ENCODE results near the gene KLHL1.
"Not testable (repeated sequence)": the region's sequence is repeated elsewhere in the genome, so short reads cannot be mapped to it uniquely, and the experiment has no call there.

KLHL1 gene, protein sequence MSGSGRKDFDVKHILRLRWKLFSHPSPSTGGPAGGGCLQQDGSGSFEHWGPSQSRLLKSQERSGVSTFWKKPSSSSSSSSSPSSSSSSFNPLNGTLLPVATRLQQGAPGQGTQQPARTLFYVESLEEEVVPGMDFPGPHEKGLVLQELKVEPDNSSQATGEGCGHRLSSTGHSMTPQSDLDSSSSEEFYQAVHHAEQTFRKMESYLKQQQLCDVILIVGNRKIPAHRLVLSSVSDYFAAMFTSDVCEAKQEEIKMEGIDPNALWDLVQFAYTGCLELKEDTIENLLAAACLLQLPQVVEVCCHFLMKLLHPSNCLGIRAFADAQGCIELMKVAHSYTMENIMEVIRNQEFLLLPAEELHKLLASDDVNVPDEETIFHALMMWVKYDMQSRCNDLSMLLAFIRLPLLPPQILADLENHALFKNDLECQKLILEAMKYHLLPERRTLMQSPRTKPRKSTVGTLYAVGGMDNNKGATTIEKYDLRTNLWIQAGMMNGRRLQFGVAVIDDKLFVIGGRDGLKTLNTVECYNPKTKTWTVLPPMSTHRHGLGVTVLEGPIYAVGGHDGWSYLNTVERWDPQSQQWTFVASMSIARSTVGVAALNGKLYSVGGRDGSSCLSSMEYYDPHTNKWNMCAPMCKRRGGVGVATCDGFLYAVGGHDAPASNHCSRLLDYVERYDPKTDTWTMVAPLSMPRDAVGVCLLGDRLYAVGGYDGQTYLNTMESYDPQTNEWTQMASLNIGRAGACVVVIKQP

DNA sequence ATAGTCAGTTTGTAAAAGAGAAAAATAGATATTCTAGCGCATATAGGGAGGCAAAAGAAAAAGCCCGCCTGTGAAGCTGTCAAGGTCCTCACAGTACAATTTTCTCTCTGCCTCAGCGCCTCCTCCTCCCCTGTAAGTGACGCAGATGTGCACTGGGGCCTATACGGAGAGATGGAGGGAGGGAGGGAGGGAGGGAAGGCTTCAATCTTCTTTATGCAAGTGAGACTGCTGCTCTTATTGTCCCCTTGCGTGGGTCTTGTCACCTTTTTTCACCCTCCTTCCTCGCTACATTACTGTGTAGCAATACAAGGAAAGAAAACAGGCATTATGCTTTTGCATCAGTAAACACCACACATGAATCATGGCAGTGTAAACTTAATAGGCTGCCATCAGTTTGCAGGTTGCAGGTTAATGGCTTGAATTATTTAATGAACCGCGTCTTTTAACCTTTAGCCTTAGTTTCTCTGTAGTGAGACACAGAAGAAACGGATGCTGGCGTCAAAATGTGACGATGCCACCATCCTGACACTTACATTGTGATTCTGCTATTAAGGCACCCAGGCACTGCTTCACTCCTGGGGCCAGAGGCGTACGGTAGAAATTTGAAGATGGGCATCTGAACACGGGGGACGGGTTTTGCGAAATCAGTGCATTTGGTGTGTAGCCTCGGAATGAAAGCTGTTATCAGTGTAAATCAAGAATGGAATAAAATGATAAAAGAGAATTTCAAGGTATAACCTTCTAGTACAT lies at the start of gene KLHL1:
Gene KLHL1, minus strand, starts transcription at position 97 of the 750 bp plus-strand sequence. CDS start 753 bp downstream, outside the sequence.
- no peak for DNase-seq (ENCODE audit: low spot score)

DNA sequence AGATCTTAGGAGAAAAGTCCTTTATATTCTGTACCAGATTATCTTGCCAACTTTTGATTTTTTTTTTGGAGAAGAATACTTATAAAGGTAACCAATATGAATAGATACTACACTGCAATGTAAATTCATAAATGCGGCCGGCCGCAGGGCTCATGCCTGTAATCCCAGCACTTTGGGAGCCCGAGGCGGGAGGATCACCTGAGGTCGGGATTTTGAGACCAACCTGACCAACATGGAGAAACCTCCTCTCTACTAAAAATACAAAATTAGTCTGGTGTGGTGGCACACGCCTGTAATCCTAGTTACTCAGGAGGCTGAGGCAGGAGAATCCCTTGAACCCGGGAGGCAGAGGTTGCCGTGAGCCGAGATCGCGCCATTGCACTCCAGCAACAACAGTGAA lies 34.4 kb upstream of the KLHL1 start:
- not testable (repeated sequence) for DNase-seq (ENCODE audit: low spot score)

DNA sequence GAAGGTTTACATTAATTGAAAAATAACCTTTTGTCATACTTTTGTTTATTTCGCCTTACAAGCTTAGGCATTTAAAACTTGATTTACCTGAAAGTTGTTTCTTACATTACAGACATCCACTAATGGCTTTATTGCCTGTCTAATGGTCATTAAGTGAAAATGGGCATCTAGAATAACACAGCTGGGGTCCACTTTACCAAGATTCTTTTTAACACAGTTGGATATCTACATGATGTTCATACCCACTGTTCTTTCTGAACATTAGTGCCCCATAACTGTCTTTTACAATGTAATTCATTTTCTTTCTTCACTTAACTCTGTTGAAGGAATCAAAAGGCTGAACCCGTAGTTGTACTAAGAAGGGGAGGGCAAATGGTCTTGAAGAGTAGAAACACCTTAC lies 19.8 kb upstream of the KLHL1 start:
- no peak for DNase-seq (ENCODE audit: low spot score)

DNA sequence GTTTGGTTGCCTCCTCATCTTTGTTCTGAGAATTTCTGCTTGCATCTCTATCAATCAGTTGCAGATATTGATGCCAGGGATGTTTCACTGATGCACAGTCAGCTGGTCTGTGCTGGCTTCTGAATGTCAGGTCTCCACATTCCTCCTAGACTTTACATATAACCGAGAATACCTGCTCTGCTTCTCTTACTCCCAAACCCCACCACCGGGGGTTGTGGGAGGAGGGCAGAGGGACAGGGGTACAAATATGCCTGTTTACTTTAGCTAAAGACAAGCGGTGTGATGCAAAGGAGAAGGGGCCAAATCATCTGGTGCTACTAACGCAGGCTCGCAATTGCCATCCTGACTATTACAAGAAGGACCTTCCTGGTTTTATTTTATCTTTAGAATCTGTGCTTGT lies 17.4 kb upstream of the KLHL1 start:
- DNase-seq (ENCODE audit: low spot score): no peak

DNA sequence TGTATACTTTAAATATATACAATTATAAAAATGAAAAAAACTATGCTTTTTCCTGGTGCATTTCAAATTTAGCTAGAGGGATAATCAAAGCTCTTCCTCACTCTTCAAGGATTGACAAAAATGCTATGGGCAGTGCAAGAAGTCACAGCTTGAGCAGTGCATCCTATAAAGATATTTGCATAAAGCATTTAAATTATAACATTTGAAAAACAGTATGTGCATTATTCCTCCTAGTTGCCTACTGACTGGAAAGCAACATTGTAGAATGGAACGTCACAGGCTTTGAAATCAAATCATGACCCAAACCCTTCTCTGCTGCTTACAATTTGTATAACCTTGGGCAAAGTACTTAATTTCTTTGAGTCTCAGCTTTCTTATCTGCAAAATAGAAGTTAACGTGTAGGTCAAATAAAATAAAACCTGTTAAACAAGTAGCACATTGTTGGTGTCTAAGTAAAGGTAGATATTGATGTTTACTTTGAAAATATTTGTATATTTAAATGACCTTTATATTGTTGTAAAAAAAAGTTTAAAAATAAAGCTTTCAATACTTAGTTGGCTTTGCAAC lies 9.2 kb upstream of the KLHL1 start:
- no peak for DNase-seq (ENCODE audit: low spot score)

DNA sequence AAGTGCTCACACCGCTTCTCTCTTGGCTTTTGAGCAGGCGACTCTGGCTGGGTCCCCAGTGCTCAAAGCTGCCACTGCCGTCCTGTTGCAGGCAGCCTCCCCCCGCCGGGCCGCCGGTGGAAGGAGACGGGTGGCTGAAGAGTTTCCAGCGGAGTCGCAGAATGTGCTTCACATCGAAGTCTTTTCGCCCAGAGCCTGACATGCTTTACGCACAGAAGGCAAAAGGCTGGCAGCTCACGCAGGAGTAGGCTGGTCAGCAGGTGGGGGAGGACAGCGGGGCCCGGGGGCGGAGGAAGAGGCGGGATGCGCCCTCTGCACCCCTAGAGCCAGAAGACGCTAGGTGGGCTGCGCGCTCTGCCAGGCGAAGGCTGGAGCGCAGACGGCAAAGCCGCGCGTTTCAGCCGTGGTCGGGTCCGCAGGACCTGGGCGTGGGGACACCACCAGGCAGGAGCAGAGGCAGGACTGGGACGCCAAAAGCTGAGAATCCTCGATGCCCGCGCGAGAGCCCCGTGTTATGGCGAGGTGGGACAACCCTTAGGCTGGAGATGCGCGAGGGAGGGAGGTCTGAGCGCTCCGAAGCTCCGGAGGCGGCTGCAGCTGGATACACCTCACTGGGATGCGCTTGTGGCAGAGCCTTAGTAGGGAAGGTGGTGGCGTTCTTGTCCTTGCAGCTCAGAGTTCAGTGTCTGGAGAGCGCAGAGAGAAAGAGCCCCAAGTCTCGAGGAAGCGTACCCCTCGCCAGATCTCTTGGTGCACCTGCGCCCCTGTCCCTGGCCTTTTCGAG lies 562 bp downstream of the KLHL1 start, which contains the start of gene ATXN8OS:
Gene ATXN8OS, plus strand, starts transcription at position 329 of the 784 bp plus-strand sequence.
- DNase-seq (ENCODE audit: low spot score): no peak

DNA sequence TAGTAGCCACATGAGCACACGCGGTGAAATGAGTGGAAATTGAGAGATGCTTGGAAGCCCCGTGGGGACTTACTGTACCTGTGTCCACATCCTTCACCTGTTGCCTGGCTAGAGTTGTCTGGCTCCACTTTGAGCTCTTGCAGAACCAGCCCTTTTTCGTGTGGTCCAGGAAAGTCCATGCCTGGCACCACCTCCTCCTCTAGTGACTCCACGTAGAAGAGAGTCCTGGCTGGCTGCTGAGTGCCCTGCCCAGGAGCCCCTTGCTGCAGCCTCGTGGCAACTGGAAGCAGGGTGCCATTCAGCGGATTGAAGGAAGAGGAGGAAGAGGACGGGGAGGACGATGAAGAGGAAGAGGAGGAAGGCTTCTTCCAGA lies 1.1 kb downstream of the KLHL1 start:
- DNase-seq (ENCODE audit: low spot score): no peak

DNA sequence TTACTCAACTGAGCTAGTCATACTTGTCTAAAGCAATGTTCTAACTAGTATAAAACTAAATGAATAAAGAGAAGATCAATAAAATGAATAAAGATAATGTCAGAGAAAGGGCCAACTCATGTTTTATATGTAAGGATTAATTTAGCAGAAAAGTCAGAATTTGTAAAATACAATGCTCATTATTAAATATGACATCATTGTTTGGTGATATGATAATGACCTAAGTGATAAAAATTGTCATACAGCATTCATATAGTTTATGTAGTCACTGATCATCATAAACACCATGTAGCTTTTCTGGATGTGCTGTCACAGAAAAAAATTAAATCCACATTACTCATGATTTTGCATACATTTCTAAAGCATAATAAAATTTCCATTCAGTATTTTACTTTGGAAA lies 3.8 kb downstream of the KLHL1 start:
- DNase-seq (ENCODE audit: low spot score): no peak

DNA sequence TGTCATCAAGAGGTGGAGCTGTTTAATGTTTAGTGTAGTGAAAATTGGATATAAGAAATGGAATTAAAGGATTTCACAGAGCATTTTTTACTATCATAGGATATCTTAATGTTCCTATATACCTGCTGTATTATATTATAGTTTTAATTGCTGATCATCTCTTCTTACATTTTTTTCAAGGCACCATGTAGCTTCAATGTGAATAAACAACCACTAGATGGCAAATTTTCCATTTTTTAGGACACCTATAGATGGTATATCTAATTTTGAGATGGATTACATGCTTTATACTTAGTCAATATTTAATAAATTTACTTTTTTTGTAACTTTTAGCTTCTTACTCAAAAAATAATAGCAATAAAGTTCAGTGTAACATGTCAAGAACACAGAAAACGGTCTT lies 9.6 kb downstream of the KLHL1 start:
- DNase-seq (ENCODE audit: low spot score): no peak

DNA sequence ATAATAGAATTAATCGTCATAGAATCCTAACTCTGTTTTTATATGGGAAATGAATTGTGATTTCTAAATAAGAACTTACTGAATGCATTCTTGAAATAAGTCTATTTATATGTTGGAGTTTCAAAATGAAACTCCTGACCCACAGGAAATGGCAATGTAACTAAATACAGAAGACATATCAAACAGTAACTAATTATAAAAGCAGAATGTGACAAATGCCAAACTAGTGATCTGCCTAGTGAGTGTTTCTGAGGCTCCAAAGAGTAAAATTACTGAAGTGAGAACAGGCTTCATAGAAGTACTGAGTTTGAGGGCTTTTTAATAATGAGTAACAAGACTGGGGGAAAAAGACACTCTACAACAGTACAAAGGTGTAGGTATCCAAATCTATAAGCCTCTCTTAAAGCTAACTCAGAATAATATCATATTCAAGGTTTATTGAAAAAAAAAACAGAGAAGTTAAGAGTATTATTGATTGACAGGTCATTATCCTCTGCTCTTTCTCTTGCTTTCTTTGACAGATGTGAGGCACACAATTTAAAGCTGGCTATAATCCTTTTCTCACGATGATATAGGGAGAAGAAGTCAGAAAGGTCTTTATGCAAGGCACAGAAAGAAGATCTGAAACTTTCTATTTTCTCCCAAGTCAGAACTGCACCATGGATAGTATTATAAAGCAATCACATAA lies 18.1 kb downstream of the KLHL1 start:
- DNase-seq (ENCODE audit: low spot score): no peak

DNA sequence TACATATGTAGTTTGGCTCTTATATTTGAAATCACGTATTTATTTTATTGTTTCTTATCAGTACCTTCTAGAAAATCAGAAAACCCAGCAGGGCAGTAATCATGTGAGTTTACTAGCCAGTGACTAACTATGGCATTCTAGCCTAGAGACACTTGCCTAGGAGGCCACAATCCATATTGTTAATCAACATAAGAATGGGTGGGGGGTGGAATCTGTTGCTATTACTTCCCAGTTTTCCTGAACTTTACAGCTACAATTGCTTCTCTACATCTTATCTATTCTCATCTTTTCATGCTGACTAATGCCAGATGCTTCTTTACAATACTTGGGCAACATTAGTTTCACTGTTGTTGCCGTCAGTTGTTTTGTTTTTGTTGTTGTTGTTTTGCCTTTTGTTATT lies 19.3 kb downstream of the KLHL1 start:
- no peak for DNase-seq (ENCODE audit: low spot score)

DNA sequence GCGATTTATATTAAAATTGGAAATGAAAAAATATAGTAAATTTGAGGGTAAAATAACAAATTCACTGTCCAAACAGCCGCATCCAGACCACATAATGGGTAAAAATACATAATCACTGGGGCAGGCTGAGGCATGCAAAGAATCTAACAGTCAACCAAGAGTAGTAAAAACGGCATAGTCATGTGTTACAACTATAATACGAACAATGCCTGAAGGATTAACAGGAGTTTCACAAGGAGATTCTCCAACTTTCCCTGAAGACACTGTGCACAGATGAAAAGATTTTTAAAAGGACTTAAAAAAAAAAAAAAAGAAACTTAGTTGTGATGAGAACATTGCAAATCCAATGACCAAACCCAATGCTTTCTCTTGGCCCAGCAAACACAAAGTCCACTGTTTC lies 21.0 kb downstream of the KLHL1 start:
- no peak for DNase-seq (ENCODE audit: low spot score)

DNA sequence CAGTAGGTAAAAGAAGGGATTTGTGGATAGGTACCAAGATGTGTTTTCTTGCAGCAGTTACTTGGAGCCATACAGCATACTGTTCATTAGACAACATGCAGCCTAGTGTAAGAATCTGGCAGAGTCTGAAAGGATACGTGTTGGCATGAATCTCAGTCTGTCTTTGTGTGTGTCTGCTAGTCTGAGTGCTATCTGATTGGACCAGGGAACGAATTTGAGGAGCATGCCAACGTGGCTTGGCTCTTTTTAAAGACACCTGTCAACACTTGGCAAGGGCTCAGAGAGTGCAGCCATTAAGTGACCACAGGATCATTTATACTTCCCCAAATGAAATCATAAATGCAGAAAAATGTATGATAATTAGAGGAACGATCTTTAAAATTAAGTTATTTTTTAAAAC lies 28.2 kb downstream of the KLHL1 start:
- peak; percentile 11 for DNase-seq (ENCODE audit: low spot score)

DNA sequence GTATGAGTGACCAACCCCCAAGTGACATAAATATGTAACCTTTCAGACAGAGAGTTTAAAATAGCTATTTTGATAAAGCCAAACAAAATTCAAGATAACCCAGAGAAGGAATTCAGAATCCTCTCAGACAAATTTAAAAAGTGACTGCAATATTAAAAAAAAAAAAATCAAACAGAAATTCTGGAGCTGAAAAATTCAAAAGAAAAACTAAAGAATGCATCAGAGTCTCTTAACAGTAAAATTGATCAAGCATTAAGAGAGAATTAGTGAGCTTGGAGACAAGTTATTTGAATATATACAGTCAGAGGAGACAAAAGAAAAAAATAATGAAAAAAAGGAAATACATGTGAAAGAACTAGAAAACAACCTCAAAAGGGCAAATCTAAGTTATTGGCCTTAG lies 53.7 kb downstream of the KLHL1 start:
- no peak for DNase-seq (ENCODE audit: low spot score)

DNA sequence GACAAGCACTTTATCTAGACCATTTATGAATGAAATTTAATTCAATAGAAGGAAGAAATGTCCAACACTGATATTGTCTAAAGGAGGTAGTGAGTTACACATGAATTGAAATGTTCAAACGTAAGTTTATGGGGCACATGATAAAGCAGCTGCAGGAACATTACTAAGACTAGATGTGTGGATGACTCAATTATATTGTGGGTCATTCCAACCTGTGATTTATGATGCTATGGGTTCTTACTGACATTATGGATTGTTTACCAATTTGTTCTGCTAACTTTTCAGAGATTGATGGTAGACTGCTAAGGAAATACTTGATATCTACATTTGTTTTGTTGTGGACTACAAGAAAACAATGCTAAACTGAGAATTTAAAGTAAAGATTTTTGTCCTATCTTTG lies 56.7 kb downstream of the KLHL1 start:
- no peak for DNase-seq (ENCODE audit: low spot score)

DNA sequence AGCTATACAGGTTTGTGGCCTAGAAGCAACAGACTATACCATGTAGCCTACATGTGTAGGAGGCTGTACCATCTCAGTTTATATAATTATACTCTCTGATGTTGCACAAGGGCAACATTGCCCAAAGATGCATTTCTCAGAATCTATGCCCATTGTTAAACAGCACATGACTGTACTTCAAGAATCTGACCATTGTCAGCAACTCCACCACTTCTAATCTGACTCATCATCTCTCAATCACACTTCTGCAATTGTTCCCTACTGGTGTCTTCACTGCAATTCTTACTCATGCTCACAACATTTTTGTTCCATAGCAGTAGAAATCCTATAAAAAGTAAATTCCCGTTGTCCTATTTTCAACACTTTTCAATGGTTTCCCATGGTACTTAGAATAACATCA lies 64.6 kb downstream of the KLHL1 start:
- no peak for DNase-seq (ENCODE audit: low spot score)

DNA sequence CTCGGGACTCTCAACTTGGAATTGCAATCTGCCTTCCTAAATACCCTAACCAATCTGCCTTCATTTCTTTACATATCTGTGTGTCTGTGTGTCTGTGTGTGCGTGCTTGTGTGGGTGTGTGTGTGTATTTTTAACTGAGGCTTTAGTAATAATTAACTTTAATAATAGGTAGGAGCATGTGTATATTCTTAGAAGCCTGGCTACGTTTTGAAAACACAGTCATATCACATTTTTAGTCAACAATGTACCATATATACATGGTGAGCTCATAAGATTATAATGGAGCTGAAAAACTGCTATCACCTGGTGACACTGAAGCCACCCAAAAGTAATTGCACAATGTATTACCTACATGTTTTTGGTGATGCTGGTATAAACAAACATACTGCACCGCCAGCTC lies 66.1 kb downstream of the KLHL1 start:
- DNase-seq (ENCODE audit: low spot score): no peak

DNA sequence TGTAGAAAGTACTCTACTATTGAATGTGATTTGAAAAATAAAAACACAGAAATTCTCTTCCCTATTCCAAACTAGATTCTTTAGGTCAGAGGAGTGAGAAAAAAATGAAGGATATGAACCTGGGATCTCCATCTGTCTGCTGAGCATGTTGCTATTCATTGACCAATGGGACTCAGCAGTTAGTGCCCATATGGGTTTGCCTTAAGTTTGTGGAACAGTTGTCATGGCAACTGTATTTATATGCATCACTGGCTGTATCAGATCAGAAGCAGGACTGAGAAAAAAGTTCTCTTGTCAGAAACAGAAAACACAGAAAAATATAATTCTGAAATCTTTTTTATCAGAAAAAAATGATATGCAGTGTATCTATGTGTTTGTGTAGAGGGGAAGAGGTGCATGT lies 74.0 kb downstream of the KLHL1 start:
- DNase-seq (ENCODE audit: low spot score): no peak

DNA sequence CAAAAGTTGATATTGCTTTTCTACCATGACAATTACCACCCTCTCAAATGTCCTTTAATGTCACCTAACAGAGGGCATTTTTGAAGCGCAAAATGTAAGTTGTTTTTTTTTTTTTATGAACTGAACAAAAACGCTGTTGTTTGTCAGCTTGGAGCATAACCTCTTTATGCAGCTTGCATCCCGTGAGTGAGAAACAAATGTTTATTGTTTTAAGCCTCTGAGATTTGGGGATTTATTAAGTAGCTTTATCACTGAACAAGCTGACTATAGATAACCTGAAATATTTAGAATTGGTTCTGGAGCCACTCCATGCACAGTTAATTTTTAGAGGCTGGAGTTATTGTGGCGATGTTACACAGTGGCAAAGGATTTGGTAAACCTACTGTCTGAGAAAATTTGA lies 80.7 kb downstream of the KLHL1 start:
- peak; percentile 7 for DNase-seq (ENCODE audit: low spot score)

DNA sequence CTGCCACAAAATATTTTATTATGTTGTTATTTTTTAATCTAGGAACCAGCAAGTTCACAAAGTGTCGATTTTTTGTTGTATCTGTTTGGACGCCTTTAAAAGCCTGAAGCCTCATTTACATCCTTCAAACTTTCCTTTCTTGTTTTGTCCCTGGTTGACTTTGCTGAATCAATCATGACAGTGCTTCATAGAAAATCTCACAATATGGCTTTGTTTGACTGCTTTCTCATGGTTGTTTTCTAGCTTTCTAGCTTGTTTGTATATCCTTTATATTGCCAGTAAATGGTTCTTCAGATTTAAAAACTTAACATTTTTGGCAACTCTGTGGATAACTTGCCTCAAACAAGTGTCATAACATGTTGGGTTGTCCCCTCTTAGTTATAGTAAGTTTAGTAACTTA lies 84.7 kb downstream of the KLHL1 start:
- peak; percentile 51 for DNase-seq (ENCODE audit: low spot score)

DNA sequence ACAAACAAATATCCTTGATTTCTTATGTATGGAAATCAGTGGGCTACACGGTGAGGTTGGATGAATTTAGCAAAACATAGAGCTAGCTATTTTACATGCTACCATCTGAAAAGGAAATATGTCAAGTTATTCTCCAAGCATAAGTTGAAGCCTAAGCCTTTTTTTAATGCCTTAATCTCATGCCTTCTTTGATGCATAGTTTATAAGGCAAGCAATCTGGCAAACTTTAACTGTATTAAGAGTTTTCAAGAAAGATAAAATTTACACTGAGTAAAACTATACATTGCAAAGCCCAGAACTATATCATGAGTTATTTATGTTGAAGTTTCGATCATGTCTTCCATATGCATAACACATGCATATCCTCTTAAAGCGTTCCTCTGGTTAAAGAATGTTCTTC lies 85.6 kb downstream of the KLHL1 start:
- DNase-seq (ENCODE audit: low spot score): no peak

Data from globus pallidus (tissue), 1 donor.